Measurements from ENCODE around the gene GSX2. TPM values are rescaled to one million over a fixed set of nuclear protein-coding genes. Genes with fewer than 3 reads are reported as not detected.
A peak's percentile ranks its signal among the peaks of the same experiment; 100 is the strongest.
"Not testable (repeated sequence)": the region's sequence is repeated elsewhere in the genome, so short reads cannot be mapped to it uniquely, and the experiment has no call there.

The GSX2 gene
- total and polyA plus RNA-seq, 2 donors (not counting 1 experiment from before 2014, with no cell fraction given), result 0.05 to 0.33 TPM

GRCh38 chr4:54107951-54108748, 8.2 kb downstream of the GSX2 start:
- no peaks in the 10 kb centered on the region for H3K36me3 ChIP-seq (ENCODE audit: control insufficient read depth, insufficient read depth, low read length)
- DNase-seq (ENCODE audit: low read depth in 2 of 2), result no peak
- no peaks in the 10 kb centered on the region for H3K79me2 ChIP-seq (ENCODE audit: control insufficient read depth, insufficient read depth, low read length)
- peaks cover 3% of the 10 kb centered on the region for H3K4me1 ChIP-seq (ENCODE audit: control insufficient read depth, extremely low read depth, insufficient read depth, low read length)
- no peak overlapping the region for H3K27ac ChIP-seq (ENCODE audit: insufficient read depth, low read length)
- H3K27me3 ChIP-seq (ENCODE audit: control insufficient read depth, insufficient read depth, low read length), result no peaks in the 10 kb centered on the region
- H2AFZ ChIP-seq (ENCODE audit: low read length), result no peak overlapping the region
- no peaks in the 10 kb centered on the region for H3K9me3 ChIP-seq (ENCODE audit: control insufficient read depth, insufficient read depth, low read depth, low read length)
- no peaks in the 10 kb centered on the region for H4K20me1 ChIP-seq (ENCODE audit: control insufficient read depth, extremely low read depth, insufficient read depth, low read length)
- H3K4me3 ChIP-seq (replicated peaks in 1 of 4; ENCODE audit: control extremely low read depth in 1 of 4, insufficient read depth in 1 of 4, low read depth in 3 of 4, low read length in 4 of 4), result peak overlapping the region in 1 of 4 experiments; percentile 38
- no peak overlapping the region for H3K9ac ChIP-seq (ENCODE audit: insufficient read depth, low read length)
- TF ChIP-seq EZH2 (IDR thresholded peaks at IDR 0.05; ENCODE audit: low read length, missing control alignments) (no peak), CTCF (conservative IDR thresholded peaks at IDR 0.05 in 1 of 2, IDR thresholded peaks at IDR 0.05 in 1 of 2; ENCODE audit: low read depth in 1 of 2, low read length in 2 of 2) (peak in 1 of 2 donors; percentile 25)
- H3K4me2 ChIP-seq (ENCODE audit: extremely low read depth, insufficient read depth, low read length), result no peak overlapping the region

- Histone ChIP-seq H3K4me2 (ENCODE audit: extremely low read depth, insufficient read depth, low read length) (peak overlapping the region; percentile 48), H3K4me1 (ENCODE audit: control insufficient read depth, extremely low read depth, insufficient read depth, low read length) (no peaks in the 10 kb centered on the region), H4K20me1 (ENCODE audit: control insufficient read depth, extremely low read depth, insufficient read depth, low read length) (no peaks in the 10 kb centered on the region), H2AFZ (ENCODE audit: low read length) (peak overlapping the region; percentile 61), H3K36me3 (ENCODE audit: control insufficient read depth, insufficient read depth, low read length) (no peaks in the 10 kb centered on the region), H3K27me3 (ENCODE audit: control insufficient read depth, insufficient read depth, low read length) (no peaks in the 10 kb centered on the region), H3K9me3 (ENCODE audit: control insufficient read depth, insufficient read depth, low read depth, low read length) (no peaks in the 10 kb centered on the region), H3K9ac (ENCODE audit: insufficient read depth, low read length) (no peak overlapping the region), H3K4me3 (replicated peaks in 1 of 4; ENCODE audit: control extremely low read depth in 1 of 4, insufficient read depth in 1 of 4, low read depth in 3 of 4, low read length in 4 of 4) (peak overlapping the region in 1 of 4 experiments; percentile 11), H3K79me2 (ENCODE audit: control insufficient read depth, insufficient read depth, low read length) (no peaks in the 10 kb centered on the region), H3K27ac (ENCODE audit: insufficient read depth, low read length) (no peak overlapping the region)
- DNase-seq (ENCODE audit: low read depth in 2 of 2), result no peak
- no peak for TF ChIP-seq EZH2 (IDR thresholded peaks at IDR 0.05; ENCODE audit: low read length, missing control alignments)
- TF ChIP-seq CTCF (conservative IDR thresholded peaks at IDR 0.05 in 1 of 2, IDR thresholded peaks at IDR 0.05 in 1 of 2; ENCODE audit: low read depth in 1 of 2, low read length in 2 of 2), result no peak
Measured at GRCh38 chr4:54109241-54110018, 9.5 kb downstream of the GSX2 start.

- no peaks in the 10 kb centered on the region for H3K36me3 ChIP-seq (ENCODE audit: control insufficient read depth, insufficient read depth, low read length)
- H3K9ac ChIP-seq (ENCODE audit: insufficient read depth, low read length), result no peak overlapping the region
- H3K4me3 ChIP-seq (replicated peaks in 1 of 4; ENCODE audit: control extremely low read depth in 1 of 4, insufficient read depth in 1 of 4, low read depth in 3 of 4, low read length in 4 of 4), result peak overlapping the region in 1 of 4 experiments; percentile 11
- no peaks in the 10 kb centered on the region for H3K9me3 ChIP-seq (ENCODE audit: control insufficient read depth, insufficient read depth, low read depth, low read length)
- no peak for DNase-seq (ENCODE audit: low read depth in 2 of 2)
- no peaks in the 10 kb centered on the region for H3K27me3 ChIP-seq (ENCODE audit: control insufficient read depth, insufficient read depth, low read length)
- no peak for TF ChIP-seq EZH2 (IDR thresholded peaks at IDR 0.05; ENCODE audit: low read length, missing control alignments)
- TF ChIP-seq CTCF (conservative IDR thresholded peaks at IDR 0.05 in 1 of 2, IDR thresholded peaks at IDR 0.05 in 1 of 2; ENCODE audit: low read depth in 1 of 2, low read length in 2 of 2), result no peak
- H2AFZ ChIP-seq (ENCODE audit: low read length), result peak overlapping the region; percentile 61
- no peaks in the 10 kb centered on the region for H3K79me2 ChIP-seq (ENCODE audit: control insufficient read depth, insufficient read depth, low read length)
- no peaks in the 10 kb centered on the region for H4K20me1 ChIP-seq (ENCODE audit: control insufficient read depth, extremely low read depth, insufficient read depth, low read length)
- no peak overlapping the region for H3K27ac ChIP-seq (ENCODE audit: insufficient read depth, low read length)
- H3K4me1 ChIP-seq (ENCODE audit: control insufficient read depth, extremely low read depth, insufficient read depth, low read length), result no peaks in the 10 kb centered on the region
- H3K4me2 ChIP-seq (ENCODE audit: extremely low read depth, insufficient read depth, low read length), result peak overlapping the region; percentile 48
Measured at GRCh38 chr4:54110019-54110416, 10.1 kb downstream of the GSX2 start.

- DNase-seq (ENCODE audit: low read depth in 2 of 2), result peak in 1 of 2 donors; percentile 30
- not testable (repeated sequence) for H3K4me1 ChIP-seq (ENCODE audit: control insufficient read depth, extremely low read depth, insufficient read depth, low read length); H2AFZ ChIP-seq (ENCODE audit: low read length); H3K4me2 ChIP-seq (ENCODE audit: extremely low read depth, insufficient read depth, low read length); H3K9ac ChIP-seq (ENCODE audit: insufficient read depth, low read length); H3K36me3 ChIP-seq (ENCODE audit: control insufficient read depth, insufficient read depth, low read length); H3K27ac ChIP-seq (ENCODE audit: insufficient read depth, low read length); H3K9me3 ChIP-seq (ENCODE audit: control insufficient read depth, insufficient read depth, low read depth, low read length); H3K79me2 ChIP-seq (ENCODE audit: control insufficient read depth, insufficient read depth, low read length); H3K27me3 ChIP-seq (ENCODE audit: control insufficient read depth, insufficient read depth, low read length); H4K20me1 ChIP-seq (ENCODE audit: control insufficient read depth, extremely low read depth, insufficient read depth, low read length); H3K4me3 ChIP-seq (replicated peaks in 1 of 4; ENCODE audit: control extremely low read depth in 1 of 4, insufficient read depth in 1 of 4, low read depth in 3 of 4, low read length in 4 of 4)
Measured at GRCh38 chr4:54113206-54113605, 13.2 kb downstream of the GSX2 start.

All from fibroblast of lung (primary cell).